ENCODE data around the gene PCDHGB4. TPM values are rescaled to one million over a fixed set of nuclear protein-coding genes. Genes with fewer than 3 reads are reported as not detected.
"Not testable (repeated sequence)": the region's sequence is repeated elsewhere in the genome, so short reads cannot be mapped to it uniquely, and the experiment has no call there.

Gene PCDHGB4
- total and polyA plus RNA-seq, 8 donors: 3.2 to 5.9 (median 4.0) TPM

- Histone ChIP-seq H3K36me3 (peaks cover 0 to 7% of the 10 kb centered on the region in 2 donors), H3K27ac (no peak overlapping the region), H3K4me1 (no peaks in the 10 kb centered on the region), H3K9me3 (peaks cover 3 to 79% of the 10 kb centered on the region in 2 donors), H3K27me3 (peaks cover 25 to 94% of the 10 kb centered on the region in 2 donors), H3K4me3 (no peak overlapping the region)
- no peak for TF ChIP-seq CTCF (IDR thresholded peaks at IDR 0.05)
- intact Hi-C loops (cut with DNase I): no loop called here
- no peak for ATAC-seq
- DNase-seq: no peak
These were observed 15.9 kb downstream of the PCDHGB4 start for GRCh38 chr5:141403387-141403786.

- peak within 1 kb of the TSS; percentile 12 to 33 for H3K4me3 ChIP-seq
- intact Hi-C loops (cut with DNase I); H3K4me1 ChIP-seq; H3K36me3 ChIP-seq; H3K27ac ChIP-seq: not testable (repeated sequence)
- ATAC-seq: peak; percentile 96
- DNase-seq: peak in 2 of 4 donors; percentile 45 to 85
- peak; percentile 34 to 52 for TF ChIP-seq CTCF (IDR thresholded peaks at IDR 0.05)
- peaks cover 22 to 90% of the 10 kb centered on the region in 2 donors for H3K27me3 ChIP-seq
- peaks cover 0 to 70% of the 10 kb centered on the region in 2 donors for H3K9me3 ChIP-seq
These were observed 20.4 kb downstream of the PCDHGB4 start, which contains the start of gene PCDHGB6 for GRCh38 chr5:141407790-141408505. TSS of gene PCDHGB6 (plus strand) at chr5:141408021. CDS start at chr5:141408203, 182 bp downstream.

- no peak for TF ChIP-seq CTCF (IDR thresholded peaks at IDR 0.05)
- Histone ChIP-seq H3K27me3 (peaks cover 23 to 90% of the 10 kb centered on the region in 2 donors), H3K9me3 (peaks cover 0 to 68% of the 10 kb centered on the region in 2 donors), H3K4me1 (peaks cover 0 to 5% of the 10 kb centered on the region in 2 donors), H3K36me3 (no peaks in the 10 kb centered on the region), H3K27ac (no peak overlapping the region), H3K4me3 (no peak overlapping the region)
- ATAC-seq: no peak
- intact Hi-C loops (cut with DNase I): loop anchor here in 1 of 2 donors (10.0 kb wide), 2 partner anchors 115 to 155 kb away; no protein-coding TSS in a partner anchor
- DNase-seq: peak in 1 of 4 donors; percentile 63
These were observed 22.3 kb downstream of the PCDHGB4 start for GRCh38 chr5:141409598-141410306.

GRCh38 chr5:141411575-141411974 is 24.1 kb downstream of the PCDHGB4 start:
- Histone ChIP-seq H3K4me3 (no peak overlapping the region), H3K36me3 (no peaks in the 10 kb centered on the region), H3K4me1 (peaks cover 0 to 5% of the 10 kb centered on the region in 2 donors), H3K27me3 (peaks cover 28 to 94% of the 10 kb centered on the region in 2 donors), H3K9me3 (peaks cover 0 to 62% of the 10 kb centered on the region in 2 donors), H3K27ac (no peak overlapping the region)
- no peak for TF ChIP-seq CTCF (IDR thresholded peaks at IDR 0.05)
- intact Hi-C loops (cut with DNase I): loop anchor here in 1 of 2 donors (10.0 kb wide), 2 partner anchors 113 to 153 kb away; no protein-coding TSS in a partner anchor
- DNase-seq: no peak
- no peak for ATAC-seq

Measured in left lung (tissue), 10 donors.